Measurements from ENCODE around the gene TMEM235.
A peak's percentile ranks its signal among the peaks of the same experiment; 100 is the strongest.
"Not testable (repeated sequence)": the region's sequence is repeated elsewhere in the genome, so short reads cannot be mapped to it uniquely, and the experiment has no call there.

Gene TMEM235

DNA sequence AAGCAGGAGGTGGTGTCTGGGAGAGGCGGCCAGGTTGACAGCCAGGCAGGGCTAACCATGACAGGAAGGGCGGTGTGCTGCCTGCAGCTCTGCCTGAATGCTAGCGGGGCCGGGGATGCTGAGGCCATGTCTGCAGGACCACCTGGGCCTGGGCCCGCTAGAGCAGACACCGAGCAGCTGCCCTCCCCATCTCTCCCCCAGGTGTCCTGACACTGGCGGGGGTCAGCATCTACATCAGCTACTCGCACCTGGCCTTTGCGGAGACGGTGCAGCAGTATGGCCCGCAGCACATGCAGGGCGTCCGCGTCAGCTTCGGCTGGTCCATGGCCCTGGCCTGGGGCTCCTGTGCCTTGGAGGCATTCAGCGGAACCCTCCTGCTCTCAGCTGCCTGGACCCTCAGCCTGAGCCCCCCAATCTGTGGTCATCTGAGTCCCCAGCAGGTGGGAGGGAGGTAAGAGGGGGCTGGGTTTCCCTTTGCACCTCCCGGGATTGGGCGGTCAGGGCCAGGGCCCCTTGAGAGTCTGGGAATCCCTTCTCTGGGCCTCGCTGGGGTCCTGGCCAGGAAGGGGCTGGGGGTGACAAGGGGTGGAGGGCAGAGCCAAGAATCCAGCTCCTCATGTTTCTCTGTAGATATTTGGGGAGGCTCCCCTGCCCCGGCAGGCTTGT is 7.5 kb downstream of the TMEM235 start:
- no peak for DNase-seq

DNA sequence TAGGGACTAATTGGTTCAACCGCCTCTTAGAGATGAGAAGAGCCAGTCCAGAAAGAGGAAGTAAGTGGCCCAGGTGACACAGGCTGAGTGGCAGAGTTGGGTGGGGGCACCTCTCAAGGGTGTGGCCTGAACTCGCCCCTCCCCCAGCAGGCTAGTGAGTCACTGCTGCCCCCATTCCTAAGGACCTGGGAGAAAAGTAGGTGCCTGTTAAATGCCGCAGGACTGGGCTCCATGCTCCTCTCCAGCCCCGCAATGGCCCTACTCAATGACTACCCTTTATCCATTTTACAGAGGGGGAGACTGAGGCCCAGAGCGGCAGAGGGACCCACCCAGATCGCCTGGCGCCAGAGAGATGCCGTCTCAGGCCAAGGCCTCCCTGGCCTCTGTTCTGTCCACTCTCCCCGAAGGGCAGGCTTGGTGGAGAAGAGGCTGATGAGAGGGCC is 8.1 kb downstream of the TMEM235 start:
- no peak for DNase-seq

DNA sequence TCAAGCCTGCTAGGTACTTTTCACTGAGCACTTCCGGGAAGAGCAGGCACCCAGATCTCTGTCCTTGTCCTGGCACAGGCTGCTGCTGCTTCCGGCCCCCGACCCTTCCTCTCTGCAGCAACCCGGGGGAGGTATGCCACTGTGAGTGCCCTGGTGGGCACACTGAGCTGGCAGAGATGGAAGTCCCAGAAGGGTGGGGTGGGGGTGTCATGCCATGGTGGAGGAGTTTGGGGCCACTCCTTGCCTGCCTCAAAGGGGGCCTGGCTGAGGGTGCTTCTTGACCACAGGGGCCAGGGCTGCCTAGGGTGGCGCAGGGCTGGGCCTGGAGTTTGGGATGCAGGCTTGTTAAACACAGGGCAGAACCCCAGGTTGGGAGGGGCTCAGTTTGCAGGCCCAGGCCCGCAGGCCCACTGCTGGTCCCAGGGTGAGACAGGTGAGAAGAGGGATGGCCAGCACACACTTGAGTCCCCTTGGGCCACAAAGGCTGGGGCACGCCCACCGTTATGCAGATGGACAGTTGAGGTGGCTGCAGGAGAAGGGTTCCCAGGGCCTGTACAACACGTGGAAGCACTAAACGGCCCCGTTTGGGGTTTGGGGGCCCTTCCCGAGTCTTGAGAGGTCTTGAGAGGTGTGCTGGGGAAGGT is 8.7 kb downstream of the TMEM235 start:
- no peak for DNase-seq

DNA sequence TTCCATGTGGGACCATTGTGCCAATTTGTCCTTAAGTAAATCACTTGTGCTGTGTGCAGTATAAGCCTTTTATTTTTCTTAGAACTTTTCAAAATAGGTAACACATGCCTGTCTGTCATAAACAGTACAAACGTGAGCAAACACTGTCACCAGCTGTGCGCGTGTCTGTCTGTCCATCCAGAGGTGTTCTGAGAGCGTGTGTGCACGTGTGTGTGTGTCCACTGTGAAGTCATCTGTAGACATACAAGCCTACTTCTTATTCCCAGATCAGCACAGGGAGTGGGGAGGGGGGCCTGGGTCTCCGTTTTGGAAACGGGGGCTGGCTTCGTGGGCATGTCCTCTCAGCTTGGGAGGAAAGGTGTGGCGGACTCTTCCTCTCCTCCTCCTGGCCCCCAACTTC is 9.4 kb downstream of the TMEM235 start:
- no peak for DNase-seq

DNA sequence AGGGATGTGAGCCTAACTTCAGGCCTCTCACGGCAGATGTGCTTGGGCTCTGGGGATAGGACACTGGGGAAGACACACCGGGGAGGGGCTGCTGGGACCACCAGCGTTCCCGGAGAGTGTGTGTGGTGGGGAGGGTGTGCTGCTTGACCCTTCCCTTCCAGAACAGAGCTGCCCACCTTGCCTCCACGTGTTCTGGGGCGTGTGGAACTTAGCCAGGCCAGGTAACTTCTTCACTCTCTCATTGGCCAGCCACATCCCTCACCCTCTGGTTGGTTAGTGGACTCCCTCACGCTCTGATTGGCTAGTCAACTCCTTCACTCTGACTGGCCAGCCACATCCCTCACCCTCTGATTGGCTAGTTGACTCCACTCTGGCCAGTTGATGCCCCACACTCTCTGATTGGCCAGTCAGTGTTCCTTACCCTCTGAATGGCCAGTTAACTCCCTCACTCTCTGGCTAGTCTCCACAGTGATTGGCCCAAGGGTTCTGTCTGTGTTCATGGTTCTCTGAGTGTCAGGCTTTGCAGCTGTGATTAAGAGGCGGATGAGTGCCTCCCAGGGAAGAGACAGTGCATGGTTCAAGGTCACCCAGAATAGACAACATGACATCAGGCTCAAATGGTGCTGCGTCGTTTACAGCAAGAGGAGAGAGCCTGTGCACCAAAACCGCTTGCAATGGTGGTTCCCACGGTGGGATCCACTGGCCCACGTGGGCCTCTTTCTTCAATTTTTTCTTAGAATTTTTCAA is 10.0 kb downstream of the TMEM235 start:
- no peak for DNase-seq

DNA sequence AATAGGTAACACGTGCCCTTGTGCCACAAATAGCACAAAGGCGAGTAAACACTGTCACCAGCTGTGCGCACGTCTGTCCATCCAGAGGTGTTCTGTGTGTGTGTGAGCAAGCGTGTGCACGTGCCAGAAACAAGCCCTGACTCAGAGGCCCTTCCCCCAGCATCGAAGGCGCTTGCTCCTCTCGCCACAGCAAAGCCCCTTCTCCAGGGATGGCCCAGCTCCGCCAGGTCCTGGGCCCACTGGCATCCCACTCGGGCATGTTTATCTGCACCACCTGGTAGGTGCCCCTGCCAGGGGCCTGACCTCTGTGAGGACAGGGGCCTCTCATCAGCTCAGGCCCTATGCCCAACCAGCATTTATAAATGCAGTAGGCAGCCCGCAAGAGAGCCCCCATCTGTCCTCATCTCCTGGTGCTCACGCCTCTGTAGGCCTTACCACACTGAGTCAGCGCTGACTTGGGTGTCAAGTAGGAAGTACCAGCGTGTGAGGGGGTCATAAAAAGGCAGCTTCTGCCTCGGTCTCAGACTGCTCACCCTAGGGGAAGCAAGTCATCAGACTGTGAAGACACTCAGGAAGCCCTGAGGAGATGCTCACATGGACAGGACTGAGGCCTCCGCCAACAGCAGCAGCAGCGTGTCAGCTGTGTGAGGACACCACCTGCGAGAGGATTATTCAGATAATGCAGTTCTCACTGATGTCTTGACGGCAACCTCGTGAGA is 10.8 kb downstream of the TMEM235 start:
- DNase-seq, result no peak

DNA sequence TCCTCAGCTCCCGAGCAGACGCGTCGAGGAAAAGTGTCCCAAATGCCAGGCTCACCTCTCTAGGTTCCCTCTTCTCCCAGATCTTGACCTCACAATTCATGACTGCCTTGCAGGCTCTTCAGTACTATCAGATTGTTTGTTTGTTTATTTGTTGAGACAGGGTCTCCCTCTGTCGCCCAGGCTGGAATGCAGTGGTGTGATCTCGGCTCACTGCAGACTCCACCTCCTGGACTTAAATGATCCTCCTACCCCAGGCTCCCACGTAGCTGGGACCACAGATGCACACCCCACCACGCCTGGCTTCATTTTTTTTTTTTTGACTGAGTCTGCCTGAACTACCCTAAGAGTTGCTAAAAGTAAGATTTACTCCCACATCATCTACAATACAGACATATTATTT is 15.9 kb downstream of the TMEM235 start:
- DNase-seq, result no peak

DNA sequence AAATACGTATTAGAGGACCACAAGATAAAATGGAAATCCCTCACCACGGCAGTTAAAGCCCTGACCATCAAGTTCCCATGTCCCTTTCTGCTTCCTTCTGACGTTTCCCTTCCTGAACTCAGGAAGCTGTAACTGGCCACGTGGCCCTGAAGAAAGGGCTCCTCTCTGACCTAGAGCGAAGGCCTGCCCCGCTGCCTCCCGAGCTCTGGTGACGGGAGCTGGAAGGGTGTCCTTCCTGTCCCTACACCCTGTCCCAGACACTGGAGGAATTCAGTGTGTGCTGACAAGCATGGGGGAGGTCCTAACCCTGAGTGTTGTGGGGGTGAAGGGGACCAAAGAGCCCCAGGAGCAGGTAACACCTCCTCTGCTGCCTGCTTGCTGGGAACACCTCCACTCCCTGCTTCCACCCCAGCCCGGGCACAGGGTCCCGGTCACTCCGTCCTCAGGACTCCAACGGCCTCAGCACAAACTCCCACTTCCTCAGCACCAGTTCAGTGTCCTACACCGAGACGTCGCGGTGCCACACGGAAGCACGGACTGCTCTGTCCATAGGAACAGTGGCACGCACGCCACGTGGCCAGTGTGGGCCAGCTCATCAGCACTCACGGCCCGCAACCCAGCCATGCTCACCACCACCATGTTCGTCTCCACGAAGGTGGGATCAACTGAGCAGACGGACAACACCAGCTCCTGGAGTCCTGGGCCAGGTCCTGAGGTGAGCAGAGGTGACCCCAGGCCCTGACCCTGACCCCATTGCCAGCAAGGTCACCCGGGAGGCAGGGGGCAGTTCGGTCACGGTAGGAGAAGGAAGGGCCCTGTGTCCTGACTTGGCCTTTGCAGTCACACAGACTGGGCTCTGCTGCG is 16.9 kb downstream of the TMEM235 start:
- DNase-seq, result no peak

DNA sequence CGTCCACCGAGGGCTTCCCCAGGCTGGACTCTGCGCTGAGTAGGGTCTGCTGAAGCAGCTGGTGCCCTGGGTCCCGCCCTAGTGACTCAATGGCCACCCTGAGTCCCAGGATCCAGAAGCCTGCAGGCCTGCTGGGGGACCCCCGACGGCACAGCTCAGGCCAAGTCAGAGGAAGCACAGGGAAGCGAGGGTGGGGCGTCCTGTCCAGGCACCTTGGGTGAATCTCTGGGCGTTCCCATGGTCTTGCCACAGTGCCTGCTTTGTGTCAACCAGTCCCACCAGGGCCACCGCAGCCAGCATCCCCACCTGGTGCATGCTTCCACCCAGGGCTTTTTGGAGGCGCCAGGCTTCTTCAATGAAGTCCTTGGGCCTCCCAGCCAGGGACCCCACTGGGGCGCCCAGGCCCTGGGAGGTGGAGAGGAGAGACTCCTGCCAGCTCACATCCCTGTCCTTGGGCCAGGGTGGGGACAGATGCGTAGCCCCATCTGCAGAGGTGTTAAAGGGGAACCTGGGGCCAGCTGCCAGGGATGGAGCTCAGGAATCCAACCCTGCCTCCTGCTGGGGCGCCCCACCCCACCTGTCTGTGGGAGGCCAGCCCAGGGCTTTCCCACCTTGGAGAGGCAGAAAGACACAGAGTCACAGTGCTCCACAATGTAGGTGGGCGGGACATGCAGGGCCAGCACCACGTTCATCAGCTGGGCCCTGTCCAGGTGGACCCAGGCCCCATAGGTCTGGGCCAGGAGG is 17.8 kb downstream of the TMEM235 start:
- DNase-seq, result no peak

DNA sequence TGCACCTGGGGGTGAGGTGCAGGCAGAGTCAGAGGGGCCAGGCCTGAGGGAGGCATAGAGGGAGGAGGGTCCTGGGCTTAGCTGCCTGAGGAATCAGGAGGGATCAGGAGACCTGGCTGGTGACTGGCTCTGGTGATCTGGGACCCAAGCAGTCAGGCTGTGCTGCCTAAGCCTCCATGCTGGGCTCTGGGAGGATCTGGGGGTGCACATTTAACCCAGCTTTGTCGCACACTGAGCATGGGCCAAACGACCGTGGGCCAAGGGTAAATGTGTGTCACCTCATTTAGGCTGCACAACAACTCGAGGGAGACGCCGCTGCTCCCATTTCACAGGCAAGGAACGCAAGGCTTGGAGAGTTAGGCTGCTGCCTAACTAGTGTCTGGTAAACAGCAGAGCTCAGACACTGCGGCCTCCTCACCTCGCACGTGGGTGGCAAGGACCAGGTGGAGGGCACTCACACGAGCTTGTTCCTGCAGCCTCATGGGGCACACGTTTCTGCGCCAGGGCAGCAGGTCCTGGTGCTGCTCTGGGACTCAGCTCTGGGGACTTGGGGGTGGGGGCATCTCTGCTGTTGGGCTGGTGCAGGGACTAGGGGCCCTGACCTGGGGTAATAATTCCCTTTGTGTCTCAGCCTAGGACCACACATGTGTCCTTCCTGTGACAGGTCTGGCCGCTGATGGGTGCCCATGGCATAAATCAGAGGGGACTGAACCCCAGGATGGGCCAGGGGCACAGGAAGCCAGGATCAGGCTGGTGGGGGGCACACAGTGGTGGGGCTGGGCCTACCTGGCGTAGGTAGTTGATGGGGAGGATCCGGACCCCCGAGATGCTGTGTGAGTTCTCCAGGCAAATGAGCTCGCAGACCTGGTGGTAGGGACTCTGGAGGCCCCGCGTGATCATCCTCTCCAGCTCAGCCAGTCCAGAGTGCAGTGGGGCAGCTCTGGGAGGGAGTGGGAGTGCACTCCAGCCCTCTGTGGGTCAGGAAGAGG is 18.7 kb downstream of the TMEM235 start:
- DNase-seq, result no peak

DNA sequence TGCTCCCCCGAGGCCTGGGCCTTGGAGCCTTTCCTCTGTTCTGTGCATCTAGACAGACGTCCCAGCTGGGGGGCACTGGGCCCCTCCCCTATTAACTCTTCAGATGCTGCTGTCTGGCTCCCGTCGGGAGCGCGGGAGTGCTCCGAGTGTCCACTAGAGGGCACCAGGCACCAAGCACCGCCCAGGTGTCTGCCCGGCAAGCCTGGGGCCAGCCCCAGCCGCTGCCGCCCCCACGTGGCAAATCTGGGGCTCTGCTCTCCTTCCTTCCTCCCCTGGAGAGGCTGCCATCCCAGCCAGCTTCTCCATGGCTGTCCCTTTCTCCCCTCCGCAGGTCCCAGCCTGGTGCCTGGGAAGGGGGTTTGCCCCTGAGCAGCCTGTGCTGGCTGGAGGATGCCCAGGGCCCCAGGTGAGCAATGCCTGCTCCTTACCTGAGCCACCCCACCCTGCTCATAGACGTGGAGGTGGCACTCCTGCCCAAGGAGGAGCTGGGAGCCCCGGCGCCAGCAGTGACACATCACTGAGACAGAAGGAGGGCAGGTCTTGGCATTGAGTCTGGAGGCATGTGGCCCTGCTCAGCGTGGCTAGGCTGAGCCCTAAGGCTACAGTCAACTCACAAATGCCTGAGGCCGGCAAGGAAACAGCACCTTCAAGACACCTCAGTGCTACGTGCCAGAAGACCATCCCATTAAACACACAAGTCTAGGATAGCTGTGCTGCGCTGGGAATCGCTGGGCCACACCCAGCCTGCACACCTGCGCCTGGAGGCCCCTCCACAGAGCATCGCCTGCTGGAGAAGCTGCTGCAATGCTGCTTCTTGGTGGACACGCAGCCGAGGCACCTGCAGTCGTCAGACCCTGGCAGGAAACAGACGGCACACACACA is 19.7 kb downstream of the TMEM235 start:
- DNase-seq, result peak; percentile 84 to 89

DNA sequence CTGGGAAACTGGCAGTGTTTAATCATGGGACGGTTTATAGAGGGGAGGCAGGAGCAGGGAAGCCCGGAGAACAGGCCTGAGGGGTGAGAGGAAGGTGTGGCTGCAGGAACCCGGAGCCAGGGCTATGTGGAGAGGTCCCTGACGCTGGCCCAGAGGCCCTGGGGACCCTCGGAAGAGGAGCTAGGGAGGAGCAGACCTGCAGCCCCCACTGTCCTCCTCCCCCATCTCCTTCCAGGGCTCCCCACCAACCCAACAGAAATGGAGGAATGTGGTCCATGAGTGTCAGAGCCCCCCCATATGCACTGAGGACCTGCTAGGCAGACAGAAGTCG is 20.3 kb downstream of the TMEM235 start:
- DNase-seq, result no peak

DNA sequence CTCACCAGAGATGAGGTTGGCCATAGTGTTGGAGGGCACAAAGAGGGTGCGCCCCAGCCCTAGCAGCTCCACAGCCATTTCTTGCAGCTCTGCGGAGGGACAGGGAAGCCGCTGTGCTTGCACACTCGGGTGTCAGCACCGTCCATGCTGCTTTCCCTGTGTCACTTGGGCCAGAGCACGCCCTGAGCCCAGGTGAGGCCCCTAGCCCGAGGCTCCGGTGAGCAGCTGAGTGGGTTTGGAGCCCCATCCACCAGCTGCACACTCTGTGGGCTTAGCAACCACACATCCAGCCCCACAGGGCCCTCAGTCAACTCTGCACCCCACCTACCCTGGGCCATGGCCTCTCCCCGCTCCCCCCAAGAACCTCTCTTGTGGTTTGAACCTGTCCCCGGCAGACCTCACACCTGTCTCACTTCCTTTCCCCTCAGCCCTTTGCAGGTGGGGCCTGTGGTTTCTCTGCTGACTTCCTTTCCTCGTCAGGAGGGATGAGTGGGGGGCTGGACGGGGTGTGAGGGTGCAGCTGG is 20.7 kb downstream of the TMEM235 start:
- DNase-seq, result no peak

DNA sequence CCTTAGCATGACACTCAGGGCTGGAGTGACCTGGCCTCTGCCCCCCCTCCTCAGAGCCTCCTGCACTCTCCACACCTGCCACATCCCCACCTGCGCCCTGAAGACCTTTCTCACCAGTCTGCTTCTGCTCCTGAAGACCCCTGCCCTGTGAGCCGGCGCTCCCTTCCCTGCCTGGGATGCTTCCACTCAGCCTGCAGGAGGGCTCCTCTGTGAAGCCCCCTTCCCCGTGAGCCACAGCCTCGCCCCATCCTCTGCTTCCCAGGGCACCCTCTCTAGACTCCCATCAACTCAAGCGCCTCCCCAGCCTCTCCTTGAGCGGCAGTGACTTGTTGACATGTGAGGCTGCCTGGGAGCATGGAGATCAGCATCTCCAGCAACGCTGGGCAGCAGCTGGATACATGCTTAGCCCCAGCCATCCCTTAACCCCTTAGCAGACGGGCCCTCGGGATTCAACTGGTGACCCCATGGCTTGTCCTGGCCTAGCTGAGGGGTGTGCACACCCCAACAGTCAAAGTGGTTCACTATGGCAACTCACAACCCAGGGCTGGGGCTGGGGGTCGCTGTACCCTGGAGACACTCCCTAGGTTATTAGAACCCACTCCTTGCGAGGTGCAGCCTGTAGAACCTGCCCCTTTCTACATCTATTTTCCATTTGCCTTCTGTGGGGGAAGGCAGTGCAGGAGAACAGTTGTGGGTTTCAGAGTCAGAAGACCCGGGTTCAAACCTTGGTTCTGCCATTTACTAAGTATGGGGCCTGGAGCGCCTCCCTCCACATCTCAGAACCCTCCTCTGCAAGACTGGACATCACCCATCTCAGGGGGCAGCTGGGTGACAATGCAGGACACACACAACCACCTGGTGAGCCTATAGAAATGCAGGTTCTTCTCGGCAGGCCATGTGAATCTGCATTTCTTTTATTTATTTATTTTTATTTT is 21.5 kb downstream of the TMEM235 start:
- no peak for DNase-seq

DNA sequence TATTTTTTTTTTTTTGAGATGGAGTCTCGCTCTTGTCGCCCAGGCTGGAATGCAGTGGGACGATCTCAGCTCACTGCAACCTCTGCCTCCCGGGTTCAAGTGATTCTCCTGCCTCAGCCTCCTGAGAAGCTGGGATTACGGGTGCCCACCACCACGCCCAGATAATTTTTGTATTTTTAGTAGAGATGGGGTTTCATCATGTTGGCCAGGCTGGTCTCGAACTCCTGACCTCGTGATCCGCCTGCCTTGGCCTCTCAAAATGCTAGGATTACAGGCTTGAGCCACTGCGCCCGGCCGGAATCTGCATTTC is 22.2 kb downstream of the TMEM235 start:
- DNase-seq, result not testable (repeated sequence)

DNA sequence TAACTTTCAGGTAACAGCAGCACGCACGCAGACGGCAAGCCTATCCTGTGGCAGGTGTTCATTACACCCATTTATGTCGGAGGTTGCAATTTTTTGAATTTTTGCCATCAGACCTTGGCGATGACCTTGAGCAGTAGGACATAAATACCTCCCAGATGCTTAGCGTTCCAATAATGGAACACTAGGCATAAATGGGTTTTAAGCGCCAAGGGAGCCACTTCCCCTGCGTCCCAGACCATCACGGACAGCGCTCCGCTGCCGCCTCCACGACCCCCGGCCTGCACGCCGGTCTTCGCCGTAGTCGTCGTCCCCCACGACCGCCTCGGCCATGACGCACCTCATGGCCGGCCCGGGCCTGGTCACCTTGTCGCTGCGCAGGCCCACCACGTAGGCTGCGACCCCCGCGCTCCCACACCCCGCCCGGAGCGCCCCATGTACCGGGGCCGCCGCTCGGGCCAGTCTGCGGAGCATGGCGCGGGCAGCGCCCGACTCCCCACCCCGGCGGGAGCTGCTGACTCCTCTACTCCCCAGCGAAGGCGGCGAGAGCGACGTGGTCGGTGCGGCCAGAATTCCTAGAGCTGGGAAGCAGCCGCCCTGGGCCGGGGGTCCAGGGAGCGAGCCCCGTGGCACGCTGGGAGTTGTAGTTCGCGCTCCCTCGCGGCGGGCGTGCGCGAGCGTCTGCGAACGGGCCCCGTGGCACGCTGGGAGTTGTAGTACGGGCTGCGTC is 22.7 kb downstream of the TMEM235 start:
- peak; percentile 78 to 81 for DNase-seq

DNA sequence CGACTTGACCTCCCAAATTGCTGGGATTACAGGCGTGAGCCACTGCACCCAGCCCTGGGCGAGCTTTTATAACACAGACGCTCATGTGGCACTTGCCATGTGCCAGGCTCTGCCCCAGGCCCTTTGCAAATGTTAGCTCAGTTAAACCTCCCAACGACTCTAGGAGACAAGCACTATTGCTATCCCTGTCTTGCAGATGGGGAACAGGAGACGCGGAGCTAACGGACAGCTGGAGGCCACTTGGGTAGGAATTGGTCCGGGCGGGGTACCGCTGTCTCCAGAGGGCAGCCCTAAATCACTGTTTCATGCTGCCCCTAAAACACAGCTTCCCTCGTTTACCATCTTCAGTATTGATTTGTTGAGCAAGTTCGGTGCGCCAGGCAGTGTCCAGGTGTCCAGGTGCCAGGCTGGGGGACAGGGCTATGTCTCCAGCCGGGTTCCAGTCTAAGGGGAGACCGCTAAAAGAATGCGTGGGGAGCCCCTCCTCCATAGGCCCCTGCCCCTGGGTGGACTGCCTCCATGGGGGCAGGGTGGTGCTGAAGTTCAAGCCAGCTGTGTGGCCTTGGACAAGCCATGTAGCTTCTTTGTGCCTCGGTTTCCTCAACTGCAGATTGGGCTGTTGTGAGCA is 23.7 kb downstream of the TMEM235 start:
- DNase-seq, result no peak

All from AML-193 (cell line).